ENCODE data around the gene LIPE. TPM values are rescaled to one million over a fixed set of nuclear protein-coding genes. Genes with fewer than 3 reads are reported as not detected.

Gene LIPE
- total RNA-seq, 1 experiment from 2014 or later: 16.3 TPM

DNA sequence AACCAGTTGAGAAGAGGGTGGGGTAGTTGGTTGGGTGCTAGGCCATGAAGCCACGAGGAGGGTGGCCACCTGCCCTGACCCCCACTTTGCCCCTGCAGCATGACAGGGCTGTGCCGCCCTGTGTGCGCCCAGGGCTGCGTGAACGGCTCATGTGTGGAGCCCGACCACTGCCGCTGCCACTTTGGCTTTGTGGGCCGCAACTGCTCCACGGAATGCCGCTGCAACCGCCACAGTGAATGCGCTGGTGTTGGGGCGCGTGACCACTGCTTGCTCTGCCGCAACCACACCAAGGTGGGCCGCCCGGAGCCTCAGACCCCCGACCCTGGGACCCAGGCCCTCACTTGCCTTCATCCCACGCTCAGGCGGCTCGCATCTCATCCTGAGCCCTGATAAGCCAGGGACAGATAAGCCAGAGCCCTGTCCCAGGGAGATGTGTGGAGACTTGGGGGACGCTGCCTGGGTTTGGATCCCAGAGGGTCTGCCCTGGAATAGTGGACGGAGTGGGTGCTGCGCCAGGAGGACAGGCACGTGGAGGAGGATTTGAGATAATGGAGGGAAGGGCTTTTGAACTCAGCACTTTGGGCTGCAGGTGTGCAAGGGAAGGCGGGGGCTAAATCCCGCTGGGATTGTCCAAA is 57.6 kb downstream of the LIPE start:
- peaks cover 13% of the 10 kb centered on the region for H3K4me1 ChIP-seq (ENCODE audit: low read length)
- no peaks in the 10 kb centered on the region for H4K20me1 ChIP-seq (ENCODE audit: insufficient read depth, low read depth, low read length)
- no peaks in the 10 kb centered on the region for H3K9me2 ChIP-seq (replicated peaks; ENCODE audit: insufficient read depth, low read length)
- DNase-seq: no peak
- no peaks in the 10 kb centered on the region for H3K79me2 ChIP-seq (ENCODE audit: low read length)
- H2AFZ ChIP-seq (ENCODE audit: low read length): no peak overlapping the region
- no peak overlapping the region for H3K27ac ChIP-seq (ENCODE audit: low read length)
- H3K36me3 ChIP-seq (ENCODE audit: insufficient read depth, low read length): no peaks in the 10 kb centered on the region
- H3K27me3 ChIP-seq (ENCODE audit: low read length): no peaks in the 10 kb centered on the region
- H3K4me2 ChIP-seq (ENCODE audit: low read depth, low read length, poor library complexity, severe bottlenecking): no peak overlapping the region
- no peak overlapping the region for H3K9ac ChIP-seq (ENCODE audit: low read length)
- H3K4me3 ChIP-seq (ENCODE audit: low read length): no peak overlapping the region
- H3K9me3 ChIP-seq (ENCODE audit: low read length): no peaks in the 10 kb centered on the region

- no peak overlapping the region for H3K4me3 ChIP-seq (ENCODE audit: low read length)
- no peak overlapping the region for H2AFZ ChIP-seq (ENCODE audit: low read length)
- no peak overlapping the region for H3K4me2 ChIP-seq (ENCODE audit: low read depth, low read length, poor library complexity, severe bottlenecking)
- H3K9me2 ChIP-seq (replicated peaks; ENCODE audit: insufficient read depth, low read length): no peaks in the 10 kb centered on the region
- DNase-seq: no peak
- peaks cover 5% of the 10 kb centered on the region; the same call in 1 of the 2 replicates for H3K36me3 ChIP-seq (ENCODE audit: insufficient read depth, low read length)
- no peaks in the 10 kb centered on the region for H3K79me2 ChIP-seq (ENCODE audit: low read length)
- no peak overlapping the region for H3K27ac ChIP-seq (ENCODE audit: low read length)
- H3K27me3 ChIP-seq (ENCODE audit: low read length): no peaks in the 10 kb centered on the region
- H3K4me1 ChIP-seq (ENCODE audit: low read length): peaks cover 13% of the 10 kb centered on the region
- H3K9ac ChIP-seq (ENCODE audit: low read length): no peak overlapping the region
- no peaks in the 10 kb centered on the region for H4K20me1 ChIP-seq (ENCODE audit: insufficient read depth, low read depth, low read length)
- H3K9me3 ChIP-seq (ENCODE audit: low read length): no peaks in the 10 kb centered on the region
Observed at GRCh38 chr19:42368765-42369164, 58.4 kb downstream of the LIPE start.

- Histone ChIP-seq H4K20me1 (ENCODE audit: insufficient read depth, low read depth, low read length) (no peaks in the 10 kb centered on the region), H3K9me3 (ENCODE audit: low read length) (no peaks in the 10 kb centered on the region), H3K27ac (ENCODE audit: low read length) (no peak overlapping the region), H3K9me2 (replicated peaks; ENCODE audit: insufficient read depth, low read length) (no peaks in the 10 kb centered on the region), H2AFZ (ENCODE audit: low read length) (no peak overlapping the region), H3K4me3 (ENCODE audit: low read length) (no peak overlapping the region), H3K9ac (ENCODE audit: low read length) (no peak overlapping the region), H3K4me2 (ENCODE audit: low read depth, low read length, poor library complexity, severe bottlenecking) (no peak overlapping the region), H3K4me1 (ENCODE audit: low read length) (peaks cover 17% of the 10 kb centered on the region), H3K27me3 (ENCODE audit: low read length) (no peaks in the 10 kb centered on the region), H3K36me3 (ENCODE audit: insufficient read depth, low read length) (peaks cover 6% of the 10 kb centered on the region; the same call in 1 of the 2 replicates), H3K79me2 (ENCODE audit: low read length) (no peaks in the 10 kb centered on the region)
- no peak for DNase-seq
Observed at GRCh38 chr19:42368360-42368759, 58.8 kb downstream of the LIPE start.

- H3K9ac ChIP-seq (ENCODE audit: low read length): no peak overlapping the region
- H3K27me3 ChIP-seq (ENCODE audit: low read length): no peaks in the 10 kb centered on the region
- no peak overlapping the region for H3K4me2 ChIP-seq (ENCODE audit: low read depth, low read length, poor library complexity, severe bottlenecking)
- no peak overlapping the region for H3K4me3 ChIP-seq (ENCODE audit: low read length)
- H3K27ac ChIP-seq (ENCODE audit: low read length): no peak overlapping the region
- DNase-seq: no peak
- no peaks in the 10 kb centered on the region for H4K20me1 ChIP-seq (ENCODE audit: insufficient read depth, low read depth, low read length)
- H2AFZ ChIP-seq (ENCODE audit: low read length): no peak overlapping the region
- H3K9me2 ChIP-seq (replicated peaks; ENCODE audit: insufficient read depth, low read length): no peaks in the 10 kb centered on the region
- no peaks in the 10 kb centered on the region for H3K79me2 ChIP-seq (ENCODE audit: low read length)
- H3K36me3 ChIP-seq (ENCODE audit: insufficient read depth, low read length): peaks cover 6% of the 10 kb centered on the region; the same call in 1 of the 2 replicates
- H3K9me3 ChIP-seq (ENCODE audit: low read length): no peaks in the 10 kb centered on the region
- H3K4me1 ChIP-seq (ENCODE audit: low read length): peaks cover 21% of the 10 kb centered on the region
Observed at GRCh38 chr19:42367929-42368328, 59.3 kb downstream of the LIPE start.

- Histone ChIP-seq H3K79me2 (ENCODE audit: low read length) (no peaks in the 10 kb centered on the region), H3K4me1 (ENCODE audit: low read length) (peaks cover 21% of the 10 kb centered on the region), H3K4me3 (ENCODE audit: low read length) (no peak overlapping the region), H4K20me1 (ENCODE audit: insufficient read depth, low read depth, low read length) (no peaks in the 10 kb centered on the region), H3K27ac (ENCODE audit: low read length) (0 out of 2 replicates have a peak overlapping the region, but pooled peaks have one; percentile 19), H3K9ac (ENCODE audit: low read length) (no peak overlapping the region), H3K36me3 (ENCODE audit: insufficient read depth, low read length) (peaks cover 6% of the 10 kb centered on the region; the same call in 1 of the 2 replicates), H3K9me3 (ENCODE audit: low read length) (no peaks in the 10 kb centered on the region), H3K27me3 (ENCODE audit: low read length) (no peaks in the 10 kb centered on the region), H2AFZ (ENCODE audit: low read length) (no peak overlapping the region), H3K9me2 (replicated peaks; ENCODE audit: insufficient read depth, low read length) (no peaks in the 10 kb centered on the region), H3K4me2 (ENCODE audit: low read depth, low read length, poor library complexity, severe bottlenecking) (no peak overlapping the region)
- DNase-seq: no peak
Observed at GRCh38 chr19:42366673-42367072, 60.5 kb downstream of the LIPE start.

DNA sequence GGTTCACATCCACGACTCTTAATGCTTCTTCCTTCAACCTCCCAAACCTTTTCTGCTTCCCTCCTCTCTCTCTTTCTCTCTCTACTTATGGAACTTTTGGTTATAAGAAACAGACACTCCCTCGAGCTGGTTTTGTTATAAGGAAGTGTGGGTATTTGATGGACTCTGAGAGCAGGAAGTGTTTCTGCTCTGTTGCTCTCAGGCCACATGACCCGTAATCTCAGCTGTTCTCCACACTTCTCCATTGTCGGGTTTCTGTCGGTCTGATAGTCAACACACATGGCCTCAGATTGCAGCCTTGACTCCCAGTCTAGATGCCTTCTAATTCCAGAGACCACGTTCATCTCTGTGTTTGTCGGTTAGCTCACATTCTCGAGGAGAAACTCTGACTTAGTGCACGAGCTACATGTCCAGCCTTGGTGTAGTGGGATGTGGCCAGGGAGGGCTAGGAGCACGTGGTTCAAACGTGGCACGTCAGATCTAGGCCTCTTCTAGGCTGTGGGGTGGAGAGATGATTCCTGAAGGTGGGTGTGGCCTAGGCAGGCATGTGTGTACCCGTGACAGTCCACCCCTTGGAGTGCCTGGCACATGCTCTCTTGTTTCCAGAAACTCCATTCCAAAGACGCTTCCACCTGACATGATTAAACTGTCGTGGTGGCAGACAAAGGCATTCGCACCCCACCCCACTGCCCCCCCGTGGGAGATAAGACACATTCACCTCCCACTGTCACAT is 63.4 kb downstream of the LIPE start:
- Histone ChIP-seq H4K20me1 (ENCODE audit: insufficient read depth, low read depth, low read length) (no peaks in the 10 kb centered on the region), H3K27ac (ENCODE audit: low read length) (0 out of 2 replicates have a peak overlapping the region, but pooled peaks have one; percentile 3), H3K36me3 (ENCODE audit: insufficient read depth, low read length) (peaks cover 6% of the 10 kb centered on the region; the same call in 1 of the 2 replicates), H3K27me3 (ENCODE audit: low read length) (no peaks in the 10 kb centered on the region), H2AFZ (ENCODE audit: low read length) (no peak overlapping the region), H3K4me1 (ENCODE audit: low read length) (peaks cover 21% of the 10 kb centered on the region), H3K4me2 (ENCODE audit: low read depth, low read length, poor library complexity, severe bottlenecking) (no peak overlapping the region), H3K79me2 (ENCODE audit: low read length) (no peaks in the 10 kb centered on the region), H3K9me3 (ENCODE audit: low read length) (no peaks in the 10 kb centered on the region), H3K9ac (ENCODE audit: low read length) (no peak overlapping the region), H3K9me2 (replicated peaks; ENCODE audit: insufficient read depth, low read length) (no peaks in the 10 kb centered on the region), H3K4me3 (ENCODE audit: low read length) (no peak overlapping the region)
- peak; percentile 65 for DNase-seq

DNA sequence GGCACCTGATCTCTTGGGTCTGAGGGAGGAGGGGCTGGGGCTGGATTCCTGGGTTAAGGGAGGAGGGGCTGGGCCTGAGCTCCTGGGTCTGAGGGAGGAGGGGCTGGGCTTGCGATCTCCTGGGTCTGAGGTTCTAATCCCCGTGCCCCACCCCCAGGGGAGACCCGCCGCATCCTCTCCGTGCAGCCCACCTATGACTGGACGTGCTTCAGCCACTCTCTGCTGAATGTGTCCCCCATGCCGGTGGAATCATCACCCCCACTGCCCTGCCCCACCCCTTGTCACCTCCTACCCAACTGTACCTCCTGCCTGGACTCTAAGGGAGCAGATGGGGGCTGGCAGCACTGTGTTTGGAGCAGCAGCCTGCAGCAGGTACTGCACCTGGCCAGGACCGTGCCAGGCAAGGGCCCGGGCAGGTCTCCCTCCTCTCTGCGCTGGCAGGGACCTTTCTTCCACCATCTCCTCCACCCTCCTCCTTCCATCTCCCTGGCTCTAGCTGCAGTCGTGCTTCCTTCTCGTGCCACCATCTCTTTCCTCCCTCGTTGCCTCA is 64.2 kb downstream of the LIPE start:
- no peaks in the 10 kb centered on the region for H3K79me2 ChIP-seq (ENCODE audit: low read length)
- H3K4me1 ChIP-seq (ENCODE audit: low read length): peaks cover 21% of the 10 kb centered on the region
- H3K4me2 ChIP-seq (ENCODE audit: low read depth, low read length, poor library complexity, severe bottlenecking): no peak overlapping the region
- H2AFZ ChIP-seq (ENCODE audit: low read length): no peak overlapping the region
- no peaks in the 10 kb centered on the region for H4K20me1 ChIP-seq (ENCODE audit: insufficient read depth, low read depth, low read length)
- H3K9me2 ChIP-seq (replicated peaks; ENCODE audit: insufficient read depth, low read length): no peaks in the 10 kb centered on the region
- no peaks in the 10 kb centered on the region for H3K9me3 ChIP-seq (ENCODE audit: low read length)
- no peak for DNase-seq
- H3K9ac ChIP-seq (ENCODE audit: low read length): no peak overlapping the region
- H3K36me3 ChIP-seq (ENCODE audit: insufficient read depth, low read length): peaks cover 6% of the 10 kb centered on the region; the same call in 1 of the 2 replicates
- no peaks in the 10 kb centered on the region for H3K27me3 ChIP-seq (ENCODE audit: low read length)
- H3K4me3 ChIP-seq (ENCODE audit: low read length): no peak overlapping the region
- 0 out of 2 replicates have a peak overlapping the region, but pooled peaks have one; percentile 3 for H3K27ac ChIP-seq (ENCODE audit: low read length)

DNA sequence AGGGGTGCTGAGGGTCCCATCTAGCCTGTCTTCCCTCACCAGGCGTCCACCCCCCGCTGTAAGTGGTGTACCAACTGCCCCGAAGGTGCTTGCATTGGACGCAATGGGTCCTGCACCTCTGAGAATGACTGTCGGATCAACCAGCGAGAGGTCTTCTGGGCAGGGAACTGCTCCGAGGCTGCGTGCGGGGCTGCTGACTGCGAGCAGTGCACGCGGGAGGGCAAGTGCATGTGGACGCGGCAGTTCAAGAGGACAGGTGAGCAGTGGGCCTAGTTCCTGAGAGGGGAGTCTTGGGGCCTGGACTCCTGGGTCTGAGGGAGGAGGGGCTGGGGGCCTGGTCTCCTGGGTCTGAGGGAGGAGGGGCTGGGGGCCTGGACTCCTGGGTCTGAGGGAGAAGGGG is 64.8 kb downstream of the LIPE start:
- H3K4me3 ChIP-seq (ENCODE audit: low read length): no peak overlapping the region
- no peak overlapping the region for H2AFZ ChIP-seq (ENCODE audit: low read length)
- no peaks in the 10 kb centered on the region for H3K27me3 ChIP-seq (ENCODE audit: low read length)
- H3K9me2 ChIP-seq (replicated peaks; ENCODE audit: insufficient read depth, low read length): no peaks in the 10 kb centered on the region
- no peak overlapping the region for H3K9ac ChIP-seq (ENCODE audit: low read length)
- H3K4me2 ChIP-seq (ENCODE audit: low read depth, low read length, poor library complexity, severe bottlenecking): no peak overlapping the region
- H3K27ac ChIP-seq (ENCODE audit: low read length): no peak overlapping the region
- peaks cover 6% of the 10 kb centered on the region; the same call in 1 of the 2 replicates for H3K36me3 ChIP-seq (ENCODE audit: insufficient read depth, low read length)
- H3K79me2 ChIP-seq (ENCODE audit: low read length): no peaks in the 10 kb centered on the region
- H3K9me3 ChIP-seq (ENCODE audit: low read length): no peaks in the 10 kb centered on the region
- H4K20me1 ChIP-seq (ENCODE audit: insufficient read depth, low read depth, low read length): no peaks in the 10 kb centered on the region
- no peak for DNase-seq
- H3K4me1 ChIP-seq (ENCODE audit: low read length): peaks cover 21% of the 10 kb centered on the region
